Brain microvascular endothelial cell (primary cell): ENCODE data around the gene SIX5.

Experiments used
- DNase-seq: peaks from one replicate; pipeline ENCODE4 v3.0.0-alpha.2; 2020
- H3K27ac ChIP-seq: fragments of 250-450 bp; sonication (Bioruptor Pico); 2 replicates; pipeline ENCODE4 v1.5.1; 2020; ENCODE audit warnings: mild to moderate bottlenecking, moderate library complexity
- H3K27me3 ChIP-seq: fragments of 250-450 bp; sonication (Bioruptor Pico); replicated peaks from 2 replicates; pipeline ENCODE4 v1.5.1; 2020; ENCODE audit warnings: mild to moderate bottlenecking
- H3K36me3 ChIP-seq: fragments of 250-450 bp; sonication (Bioruptor Pico); replicated peaks from 2 replicates; pipeline ENCODE4 v1.5.1; 2020; ENCODE audit warnings: mild to moderate bottlenecking
- H3K4me3 ChIP-seq: 2 replicates; pipeline ENCODE4 v1.5.1; 2011; ENCODE audit warnings: low read depth, mild to moderate bottlenecking, control low read depth, low read length, moderate library complexity
- CTCF ChIP-seq: IDR thresholded peaks from 2 replicates; pipeline ENCODE4 v1.5.1; 2011; ENCODE audit warnings: low read depth, mild to moderate bottlenecking, moderate library complexity, low read length, control low read depth, inconsistent platforms; ENCODE audit errors: missing control alignments
- in situ Hi-C: cut with HindIII; loops from 2 replicates; pipeline ENCODE4 v1.10.0; 2017; ENCODE audit warnings: low sequenced_read_pairs, low pct_ligation_motif_present

Gene SIX5

GRCh38 chr19:45717131-45717982 lies 51.7 kb downstream of the SIX5 start:
- no peaks in the 10 kb centered on the region for H3K27me3 ChIP-seq
- H3K27ac ChIP-seq, result peak overlapping the region; percentile 90
- H3K4me3 ChIP-seq, result peak overlapping the region; percentile 68
- H3K36me3 ChIP-seq, result peaks cover 14% of the 10 kb centered on the region
- in situ Hi-C loops, result no loop called here
- peak; percentile 97 for DNase-seq
- peak; percentile 45 for TF ChIP-seq CTCF

DNA sequence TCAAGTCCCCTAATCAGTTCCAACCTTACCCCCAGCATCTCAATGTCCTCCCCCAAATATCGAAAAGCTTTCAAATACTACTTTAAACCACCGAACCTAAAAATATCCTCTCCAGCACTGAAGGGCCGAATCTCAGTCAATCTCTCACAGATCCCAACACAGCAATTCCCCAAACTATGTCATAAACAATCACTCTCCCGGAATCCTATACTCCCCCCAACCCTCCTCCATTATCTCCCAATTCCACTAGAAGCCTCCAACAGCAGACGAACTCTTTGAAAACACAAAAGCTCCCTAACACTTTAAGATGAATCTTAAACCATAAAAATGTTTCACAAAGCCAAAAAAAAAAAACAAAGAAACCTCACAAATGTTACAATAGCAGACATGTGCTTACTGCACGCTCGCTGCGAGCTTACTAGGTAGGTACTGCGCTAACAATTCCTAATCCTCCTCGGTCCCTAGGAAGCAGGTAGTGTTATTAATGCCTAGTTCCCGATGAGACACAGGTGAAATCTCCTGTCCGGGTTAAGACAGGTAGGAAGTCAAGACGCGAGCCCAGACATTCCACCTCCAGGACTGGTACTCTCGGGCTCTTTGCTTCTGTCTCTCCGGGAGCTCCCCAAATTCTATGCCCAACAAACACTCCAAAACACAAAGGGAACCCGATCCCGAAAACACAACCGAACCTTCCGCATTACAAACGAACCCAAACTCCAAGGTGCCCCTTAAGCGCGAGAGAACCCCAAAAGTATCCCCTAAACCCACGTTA lies 52.5 kb downstream of the SIX5 start:
- peaks cover 16% of the 10 kb centered on the region for H3K36me3 ChIP-seq
- H3K4me3 ChIP-seq, result peak overlapping the region; percentile 68
- H3K27ac ChIP-seq, result peak overlapping the region; percentile 90
- in situ Hi-C loops, result no loop called here
- no peaks in the 10 kb centered on the region for H3K27me3 ChIP-seq
- TF ChIP-seq CTCF, result no peak
- DNase-seq, result no peak

GRCh38 chr19:45715139-45715538 lies 53.9 kb downstream of the SIX5 start:
- in situ Hi-C loops, result no loop called here

More at GRCh38 chr19:45715139-45715538, 53.9 kb downstream of the SIX5 start:
- Histone ChIP-seq H3K36me3 (peaks cover 16% of the 10 kb centered on the region), H3K4me3 (no peak overlapping the region), H3K27ac (no peak overlapping the region), H3K27me3 (no peaks in the 10 kb centered on the region)
- no peak for DNase-seq
- TF ChIP-seq CTCF, result no peak
